ENCODE data around the gene CAPN9.
A peak's percentile ranks its signal among the peaks of the same experiment; 100 is the strongest.

Gene CAPN9

GRCh38 chr1:230800891-230801840 lies 54.0 kb downstream of the CAPN9 start:
- no peak for DNase-seq

- no peak for DNase-seq
Measured at GRCh38 chr1:230804396-230804795, 57.2 kb downstream of the CAPN9 start.

- DNase-seq: no peak
Measured at GRCh38 chr1:230806552-230806951, 59.4 kb downstream of the CAPN9 start.

GRCh38 chr1:230807029-230807428 lies 59.8 kb downstream of the CAPN9 start:
- DNase-seq: no peak

GRCh38 chr1:230807561-230808280 lies 60.5 kb downstream of the CAPN9 start:
- DNase-seq: no peak

GRCh38 chr1:230808281-230808872 lies 61.2 kb downstream of the CAPN9 start:
- peak in 1 of 2 experiments; percentile 2 for DNase-seq

GRCh38 chr1:230809256-230809990 lies 62.2 kb downstream of the CAPN9 start:
- DNase-seq: no peak

GRCh38 chr1:230812568-230812967 lies 65.4 kb downstream of the CAPN9 start:
- no peak for DNase-seq

GRCh38 chr1:230814949-230815692 lies 67.9 kb downstream of the CAPN9 start:
- no peak for DNase-seq

GRCh38 chr1:230816018-230816417 lies 68.8 kb downstream of the CAPN9 start:
- no peak for DNase-seq

- no peak for DNase-seq
Measured at GRCh38 chr1:230818367-230818766, 71.2 kb downstream of the CAPN9 start.

GRCh38 chr1:230818901-230819300 lies 71.7 kb downstream of the CAPN9 start:
- no peak for DNase-seq

- DNase-seq: no peak
Measured at GRCh38 chr1:230819976-230820375, 72.8 kb downstream of the CAPN9 start.

GRCh38 chr1:230820568-230820967 lies 73.4 kb downstream of the CAPN9 start:
- DNase-seq: no peak

- no peak for DNase-seq
Measured at GRCh38 chr1:230821346-230821745, 74.2 kb downstream of the CAPN9 start.

GRCh38 chr1:230822092-230822581 lies 74.9 kb downstream of the CAPN9 start:
- no peak for DNase-seq

- no peak for DNase-seq
Measured at GRCh38 chr1:230823426-230823825, 76.2 kb downstream of the CAPN9 start.

GRCh38 chr1:230823931-230824381 lies 76.8 kb downstream of the CAPN9 start:
- no peak for DNase-seq

GRCh38 chr1:230824551-230824918 lies 77.3 kb downstream of the CAPN9 start:
- DNase-seq: no peak

- DNase-seq: no peak
Measured at GRCh38 chr1:230824919-230825721, 77.9 kb downstream of the CAPN9 start.

GRCh38 chr1:230825761-230826160 lies 78.6 kb downstream of the CAPN9 start:
- no peak for DNase-seq
